RWPE1 (cell line): Measurements from ENCODE around the gene ERBB3.
"Not testable (repeated sequence)": the region's sequence is repeated elsewhere in the genome, so short reads cannot be mapped to it uniquely, and the experiment has no call there.

ENCODE experiments used
- CTCF ChIA-PET: fragments of 350-600 bp; sonication (Branson Sonifier 250); formaldehyde crosslinking; extraction: SDS; loops from one replicate; lab custom pipeline; 2021; lab: Yijun Ruan, JAX
- POLR2A ChIA-PET: fragments of 400-600 bp; formaldehyde crosslinking; extraction: SDS; loops from one replicate; lab custom pipeline; 2020; ENCODE audit warnings: antibody characterized with exemption; ENCODE audit not compliant: low non-redundant PET; lab: Yijun Ruan, JAX
- DNase-seq: peaks from one replicate; pipeline ENCODE4 v3.0.0; 2012; ENCODE audit warnings: low spot score
- H3K27ac ChIP-seq: fragments of 450-650 bp; 2 replicates; pipeline ENCODE4 v1.5.1; 2017
- CTCF ChIP-seq: fragments of 450-650 bp; conservative IDR thresholded peaks from 2 replicates; pipeline ENCODE4 v1.5.1; 2017; ENCODE audit warnings: low read depth, mild to moderate bottlenecking

ERBB3 gene

GRCh38 chr12:56061982-56062381 lies 18.0 kb upstream of the ERBB3 start:
- H3K27ac ChIP-seq, result no peak overlapping the region
- ChIA-PET POLR2A (no interaction called here), CTCF (no interaction called here)
- no peak for DNase-seq
- TF ChIP-seq CTCF, result no peak

- TF ChIP-seq CTCF, result no peak
- H3K27ac ChIP-seq, result no peak overlapping the region
- no peak for DNase-seq
- CTCF ChIA-PET, result no interaction called here
- POLR2A ChIA-PET, result no interaction called here
Measured at GRCh38 chr12:56062996-56063395, 17.0 kb upstream of the ERBB3 start.

- DNase-seq, result no peak
- TF ChIP-seq CTCF, result no peak
- ChIA-PET POLR2A (no interaction called here), CTCF (no interaction called here)
- no peak overlapping the region for H3K27ac ChIP-seq
Measured at GRCh38 chr12:56071648-56072047, 8.3 kb upstream of the ERBB3 start.

- DNase-seq, result no peak
- ChIA-PET POLR2A (no interaction called here), CTCF (no interaction called here)
- H3K27ac ChIP-seq, result no peak overlapping the region
- TF ChIP-seq CTCF, result no peak
Measured at GRCh38 chr12:56074396-56074795, 5.6 kb upstream of the ERBB3 start.

GRCh38 chr12:56077966-56078365 lies 2.0 kb upstream of the ERBB3 start:
- H3K27ac ChIP-seq, DNase-seq, POLR2A ChIA-PET: not testable (repeated sequence)
- CTCF ChIA-PET, result interaction anchor here (0.9 kb wide), 1 partner anchor 9 kb away, joined by 6 read pairs; no protein-coding TSS in a partner anchor

GRCh38 chr12:56078427-56078826 lies 1.5 kb upstream of the ERBB3 start:
- ChIA-PET POLR2A (no interaction called here), CTCF (interaction anchor here (0.9 to 1.2 kb wide), 3 partner anchors 10 to 40 kb away, joined by 3 to 10 read pairs (median 6); partner anchors contain the start of genes PA2G4 and ZC3H10)
- no peak for DNase-seq
- no peak overlapping the region for H3K27ac ChIP-seq
- TF ChIP-seq CTCF, result no peak

- peak overlapping the region; percentile 80 for H3K27ac ChIP-seq
- TF ChIP-seq CTCF, result peak; percentile 92
- ChIA-PET CTCF (interaction anchor here (0.6 to 1.8 kb wide), 14 partner anchors 12 to 819 kb away, joined by 3 to 10 read pairs (median 4); partner anchors contain the start of genes PA2G4, SMARCC2, SUOX and ZC3H10), POLR2A (interaction anchor here (0.6 kb wide), 1 partner anchor 25 kb away, joined by 5 read pairs; the partner anchor contains the start of gene PA2G4)
- peak; percentile 81 for DNase-seq
Measured at GRCh38 chr12:56078931-56079722, 838 bp upstream of the ERBB3 start.
